ENCODE data around the gene CMTM8.

- TF ChIP-seq EZH2phosphoT487 (IDR thresholded peaks at IDR 0.05; ENCODE audit: low read depth) (no peak), CTCF (IDR thresholded peaks at IDR 0.05; ENCODE audit: low read depth, low read length) (no peak)
These were observed 23.3 kb upstream of the CMTM8 start for GRCh38 chr3:32215185-32215584.

Data from OCI-LY3 (cell line).